Measurements from ENCODE around the gene GALNT17.

DNA sequence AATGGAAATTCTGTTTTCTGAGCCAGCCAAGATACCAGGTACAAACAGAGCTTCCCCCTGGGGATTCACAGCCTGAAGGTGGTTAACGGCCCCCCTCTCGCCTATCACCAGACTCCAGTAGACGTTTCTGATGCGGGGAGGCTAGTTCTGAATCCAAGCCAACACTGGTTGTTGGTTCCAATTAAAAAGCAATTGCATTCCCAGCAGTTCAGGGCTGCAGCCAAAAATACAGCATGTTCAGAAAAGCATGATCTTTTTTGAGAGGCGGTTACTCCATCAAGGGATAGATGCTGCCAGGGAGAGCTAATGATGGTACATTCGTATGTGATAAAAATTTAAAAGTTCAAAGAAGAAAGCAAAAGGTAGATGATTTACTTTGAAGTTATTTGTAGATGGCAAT, 481.0 kb downstream of the GALNT17 start:
- TF ChIP-seq POLR2A (IDR thresholded peaks at IDR 0.05; ENCODE audit: low read length) (no peak), RFX5 (IDR thresholded peaks at IDR 0.05) (no peak), KDM5A (IDR thresholded peaks at IDR 0.05) (no peak), CEBPB (IDR thresholded peaks at IDR 0.05) (no peak), FOSB (CRISPR knock-in tag; IDR thresholded peaks at IDR 0.05) (no peak), MAFK (IDR thresholded peaks at IDR 0.05; ENCODE audit: partially characterized antibody) (no peak), CHD2 (IDR thresholded peaks at IDR 0.05; ENCODE audit: low read length, partially characterized antibody) (no peak), SMC3 (IDR thresholded peaks at IDR 0.05) (no peak), EP300 (IDR thresholded peaks at IDR 0.05) (no peak)
- TF ChIP-seq, protein P1, sequence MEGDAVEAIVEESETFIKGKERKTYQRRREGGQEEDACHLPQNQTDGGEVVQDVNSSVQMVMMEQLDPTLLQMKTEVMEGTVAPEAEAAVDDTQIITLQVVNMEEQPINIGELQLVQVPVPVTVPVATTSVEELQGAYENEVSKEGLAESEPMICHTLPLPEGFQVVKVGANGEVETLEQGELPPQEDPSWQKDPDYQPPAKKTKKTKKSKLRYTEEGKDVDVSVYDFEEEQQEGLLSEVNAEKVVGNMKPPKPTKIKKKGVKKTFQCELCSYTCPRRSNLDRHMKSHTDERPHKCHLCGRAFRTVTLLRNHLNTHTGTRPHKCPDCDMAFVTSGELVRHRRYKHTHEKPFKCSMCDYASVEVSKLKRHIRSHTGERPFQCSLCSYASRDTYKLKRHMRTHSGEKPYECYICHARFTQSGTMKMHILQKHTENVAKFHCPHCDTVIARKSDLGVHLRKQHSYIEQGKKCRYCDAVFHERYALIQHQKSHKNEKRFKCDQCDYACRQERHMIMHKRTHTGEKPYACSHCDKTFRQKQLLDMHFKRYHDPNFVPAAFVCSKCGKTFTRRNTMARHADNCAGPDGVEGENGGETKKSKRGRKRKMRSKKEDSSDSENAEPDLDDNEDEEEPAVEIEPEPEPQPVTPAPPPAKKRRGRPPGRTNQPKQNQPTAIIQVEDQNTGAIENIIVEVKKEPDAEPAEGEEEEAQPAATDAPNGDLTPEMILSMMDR (IDR thresholded peaks at IDR 0.05) = no peak
- TF ChIP-seq, protein P2, sequence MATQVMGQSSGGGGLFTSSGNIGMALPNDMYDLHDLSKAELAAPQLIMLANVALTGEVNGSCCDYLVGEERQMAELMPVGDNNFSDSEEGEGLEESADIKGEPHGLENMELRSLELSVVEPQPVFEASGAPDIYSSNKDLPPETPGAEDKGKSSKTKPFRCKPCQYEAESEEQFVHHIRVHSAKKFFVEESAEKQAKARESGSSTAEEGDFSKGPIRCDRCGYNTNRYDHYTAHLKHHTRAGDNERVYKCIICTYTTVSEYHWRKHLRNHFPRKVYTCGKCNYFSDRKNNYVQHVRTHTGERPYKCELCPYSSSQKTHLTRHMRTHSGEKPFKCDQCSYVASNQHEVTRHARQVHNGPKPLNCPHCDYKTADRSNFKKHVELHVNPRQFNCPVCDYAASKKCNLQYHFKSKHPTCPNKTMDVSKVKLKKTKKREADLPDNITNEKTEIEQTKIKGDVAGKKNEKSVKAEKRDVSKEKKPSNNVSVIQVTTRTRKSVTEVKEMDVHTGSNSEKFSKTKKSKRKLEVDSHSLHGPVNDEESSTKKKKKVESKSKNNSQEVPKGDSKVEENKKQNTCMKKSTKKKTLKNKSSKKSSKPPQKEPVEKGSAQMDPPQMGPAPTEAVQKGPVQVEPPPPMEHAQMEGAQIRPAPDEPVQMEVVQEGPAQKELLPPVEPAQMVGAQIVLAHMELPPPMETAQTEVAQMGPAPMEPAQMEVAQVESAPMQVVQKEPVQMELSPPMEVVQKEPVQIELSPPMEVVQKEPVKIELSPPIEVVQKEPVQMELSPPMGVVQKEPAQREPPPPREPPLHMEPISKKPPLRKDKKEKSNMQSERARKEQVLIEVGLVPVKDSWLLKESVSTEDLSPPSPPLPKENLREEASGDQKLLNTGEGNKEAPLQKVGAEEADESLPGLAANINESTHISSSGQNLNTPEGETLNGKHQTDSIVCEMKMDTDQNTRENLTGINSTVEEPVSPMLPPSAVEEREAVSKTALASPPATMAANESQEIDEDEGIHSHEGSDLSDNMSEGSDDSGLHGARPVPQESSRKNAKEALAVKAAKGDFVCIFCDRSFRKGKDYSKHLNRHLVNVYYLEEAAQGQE (IDR thresholded peaks at IDR 0.05) = no peak
